Thyroid gland (tissue), 4 donors: Measurements from ENCODE around the gene EPOP. TPM values are rescaled to one million over a fixed set of nuclear protein-coding genes. Genes with fewer than 3 reads are reported as not detected.

ENCODE experiments used
- DNase-seq, 2 donors: peaks; one replicate each; pipeline ENCODE4 v3.0.0-alpha.2; 2019
- H3K27ac ChIP-seq, 3 donors: fragments of 200-600 bp; sonication (generic); 1 replicate in 2 of 3; 2 replicates in 1 of 3; pipeline ENCODE4 v1.5.1; 2016 to 2019; ENCODE audit warnings: mild to moderate bottlenecking in 1 of 3, moderate library complexity in 1 of 3
- H3K27me3 ChIP-seq: fragments of 200-600 bp; sonication (generic); one replicate; pipeline ENCODE4 v1.5.1; 2019
- H3K36me3 ChIP-seq, 2 donors: fragments of 200-600 bp; sonication (generic); one replicate each; pipeline ENCODE4 v1.5.1; 2016 to 2019
- H3K4me1 ChIP-seq, 2 donors: fragments of 200-600 bp; sonication (generic); one replicate each; pipeline ENCODE4 v1.5.1; 2017 to 2019
- H3K4me3 ChIP-seq, 3 donors: fragments of 200-600 bp; sonication (generic); replicated peaks in 1 of 3; 1 replicate in 2 of 3; 2 replicates in 1 of 3; pipeline ENCODE4 v1.5.1; 2016; ENCODE audit warnings: mild to moderate bottlenecking in 1 of 3
- H3K9me3 ChIP-seq: fragments of 200-600 bp; sonication (generic); one replicate; pipeline ENCODE4 v1.5.1; 2017
- POLR2A ChIP-seq, 2 donors: fragments of 450-650 bp; IDR thresholded peaks; one replicate each; pipeline ENCODE4 v1.6.1; 2017; ENCODE audit warnings: antibody characterized with exemption in 2 of 2, mild to moderate bottlenecking in 2 of 2, moderate library complexity in 1 of 2
- WGBS, 2 donors: methylation state at CpG; one replicate each; pipeline ENCODE4 v1.1.5; 2017; 5-methylcytosine and 5-hydroxymethylcytosine counted together
- intact Hi-C: fragments of 100-400 bp; cut with DNase I; formaldehyde crosslinking; loops from one replicate; pipeline ENCODE4 v1.15.1; 2023
- total RNA-seq, 4 donors: library from RNA; depleted of rRNA; stranded (reverse); fragments of >200 nt; gene quantifications; one replicate each; pipeline ENCODE4 v1.2.3, GENCODE V29; 2016
- TF ChIP-seq, protein P1 (sequence below), 6 experiments: fragments of 200-600 bp in 3 of 6; fragments of 450-650 bp in 3 of 6; sonication (generic) in 3 of 6; IDR thresholded peaks; one replicate each; pipeline ENCODE4 v1.5.1; 2016 to 2019; ENCODE audit warnings: antibody characterized with exemption in 6 of 6, mild to moderate bottlenecking in 2 of 6, inconsistent platforms in 1 of 6, moderate library complexity in 1 of 6

Gene EPOP
- total RNA-seq, 4 donors from 2014 or later, result 0.20 to 1.8 (median 0.41) TPM

DNA sequence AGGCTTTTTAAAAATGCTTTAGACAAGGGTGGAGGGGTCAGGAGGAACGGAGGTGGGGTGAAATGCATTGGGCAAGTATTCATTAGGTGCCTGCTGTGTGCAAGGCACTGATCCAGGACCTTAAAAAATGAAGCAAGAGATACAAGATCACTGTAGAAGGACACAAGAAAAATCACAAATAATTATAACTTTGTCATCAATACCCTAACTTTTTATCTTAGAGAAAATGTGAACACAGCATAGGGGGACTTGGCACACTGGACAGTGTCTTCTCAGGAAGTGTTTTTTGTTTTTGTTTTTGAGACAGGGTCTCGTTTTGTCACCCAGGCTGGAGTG lies 7.0 kb downstream of the EPOP start:
- intact Hi-C loops, result loop anchor here (2.0 to 5.0 kb wide), 2 partner anchors 109 to 175 kb away; no protein-coding TSS in a partner anchor
- Histone ChIP-seq H3K9me3 (no peaks in the 10 kb centered on the region), H3K36me3 (no peaks in the 10 kb centered on the region), H3K4me1 (no peaks in the 10 kb centered on the region), H3K27ac (no peak overlapping the region), H3K4me3 (no peak overlapping the region), H3K27me3 (peaks cover 4% of the 10 kb centered on the region)
- WGBS, 2 donors, result 26 to 36% methylated on average over 2 of the region's 2 CpGs
- TF ChIP-seq, protein P1, sequence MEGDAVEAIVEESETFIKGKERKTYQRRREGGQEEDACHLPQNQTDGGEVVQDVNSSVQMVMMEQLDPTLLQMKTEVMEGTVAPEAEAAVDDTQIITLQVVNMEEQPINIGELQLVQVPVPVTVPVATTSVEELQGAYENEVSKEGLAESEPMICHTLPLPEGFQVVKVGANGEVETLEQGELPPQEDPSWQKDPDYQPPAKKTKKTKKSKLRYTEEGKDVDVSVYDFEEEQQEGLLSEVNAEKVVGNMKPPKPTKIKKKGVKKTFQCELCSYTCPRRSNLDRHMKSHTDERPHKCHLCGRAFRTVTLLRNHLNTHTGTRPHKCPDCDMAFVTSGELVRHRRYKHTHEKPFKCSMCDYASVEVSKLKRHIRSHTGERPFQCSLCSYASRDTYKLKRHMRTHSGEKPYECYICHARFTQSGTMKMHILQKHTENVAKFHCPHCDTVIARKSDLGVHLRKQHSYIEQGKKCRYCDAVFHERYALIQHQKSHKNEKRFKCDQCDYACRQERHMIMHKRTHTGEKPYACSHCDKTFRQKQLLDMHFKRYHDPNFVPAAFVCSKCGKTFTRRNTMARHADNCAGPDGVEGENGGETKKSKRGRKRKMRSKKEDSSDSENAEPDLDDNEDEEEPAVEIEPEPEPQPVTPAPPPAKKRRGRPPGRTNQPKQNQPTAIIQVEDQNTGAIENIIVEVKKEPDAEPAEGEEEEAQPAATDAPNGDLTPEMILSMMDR (IDR thresholded peaks at IDR 0.05), result no peak
- no peak for TF ChIP-seq POLR2A (IDR thresholded peaks at IDR 0.05)
- no peak for DNase-seq

DNA sequence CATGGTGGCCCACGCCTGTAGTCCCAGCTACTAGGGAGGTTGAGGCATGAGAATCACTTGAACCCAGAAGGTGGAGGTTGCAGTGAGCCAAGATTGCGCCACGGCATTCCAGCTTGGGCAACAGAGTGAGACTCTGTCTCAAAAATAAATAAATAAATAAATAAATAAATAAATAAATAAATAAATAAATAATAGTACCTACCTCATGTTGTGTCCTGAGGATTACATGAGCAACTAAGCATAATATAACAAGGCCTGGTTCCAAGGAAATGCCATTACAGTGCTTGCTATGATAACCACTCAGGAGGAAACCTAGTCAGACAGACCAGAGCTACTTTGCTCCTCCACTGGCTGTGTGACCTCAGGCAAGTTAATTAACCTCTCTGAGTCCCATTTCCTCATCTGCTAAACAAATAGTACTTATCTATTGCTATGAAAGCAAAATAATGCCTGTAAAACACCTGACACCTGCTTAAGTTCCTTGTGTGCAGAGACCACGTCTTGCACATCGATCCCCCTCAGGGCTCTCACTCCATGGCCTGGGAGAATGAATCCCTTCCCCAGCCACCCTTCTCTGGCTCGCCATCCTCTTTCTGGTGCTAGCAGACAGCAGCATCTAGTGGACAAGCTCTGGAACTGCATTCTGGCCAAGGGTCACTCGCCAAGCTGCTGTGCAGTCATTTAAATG lies 7.5 kb downstream of the EPOP start:
- Histone ChIP-seq H3K36me3 (no peaks in the 10 kb centered on the region), H3K27ac (no peak overlapping the region), H3K27me3 (no peaks in the 10 kb centered on the region), H3K4me1 (no peaks in the 10 kb centered on the region), H3K9me3 (no peaks in the 10 kb centered on the region), H3K4me3 (no peak overlapping the region)
- WGBS, 2 donors, result 35 to 40% methylated on average over 7 of the region's 7 CpGs
- peak; percentile 62 for DNase-seq
- TF ChIP-seq, protein P1 (IDR thresholded peaks at IDR 0.05), result peak; percentile 98 to 99 (median 98)
- TF ChIP-seq POLR2A (IDR thresholded peaks at IDR 0.05), result no peak
- intact Hi-C loops, result loop anchor here (5.0 kb wide), 1 partner anchor 175 kb away; no protein-coding TSS in a partner anchor

DNA sequence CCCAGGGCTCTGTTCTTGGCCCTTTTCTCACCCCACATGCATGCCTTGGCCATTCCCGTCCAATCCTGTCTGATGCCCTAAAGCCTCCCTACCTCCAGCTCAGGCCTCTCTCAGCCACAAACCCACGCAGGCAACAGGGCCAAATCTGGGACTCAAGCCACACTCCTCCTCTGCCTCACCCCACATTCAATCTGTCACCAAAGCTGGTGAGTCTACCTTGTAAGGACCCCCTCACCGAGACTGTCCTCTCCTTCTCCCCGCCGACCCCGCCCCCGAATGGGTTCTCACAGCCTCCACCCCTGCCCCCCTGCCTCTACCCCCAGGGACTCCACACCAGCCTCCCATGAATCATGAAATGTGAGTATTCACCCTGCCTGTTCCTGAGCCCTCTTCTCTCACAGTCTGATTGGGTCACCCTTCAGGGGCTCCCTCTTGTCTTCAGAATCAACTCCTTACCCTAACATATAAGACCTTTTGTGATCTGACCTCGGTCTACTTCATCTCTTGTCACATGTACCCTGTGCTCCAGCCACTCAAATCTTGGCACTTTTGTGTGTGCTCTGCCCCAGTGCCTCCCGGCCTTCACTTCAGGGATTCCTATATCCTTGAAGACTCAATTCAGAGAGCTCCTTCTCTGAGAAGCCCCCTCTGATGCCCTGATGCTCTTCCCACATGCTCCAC lies 10.7 kb downstream of the EPOP start:
- Histone ChIP-seq H3K36me3 (no peaks in the 10 kb centered on the region), H3K9me3 (no peaks in the 10 kb centered on the region), H3K27ac (no peak overlapping the region), H3K27me3 (no peaks in the 10 kb centered on the region), H3K4me3 (no peak overlapping the region), H3K4me1 (no peaks in the 10 kb centered on the region)
- intact Hi-C loops, result no loop called here
- no peak for DNase-seq
- TF ChIP-seq POLR2A (IDR thresholded peaks at IDR 0.05), result no peak
- TF ChIP-seq, protein P1 (IDR thresholded peaks at IDR 0.05), result no peak
- WGBS, 2 donors, result 87 to 90% methylated on average over 9 of the region's 9 CpGs

DNA sequence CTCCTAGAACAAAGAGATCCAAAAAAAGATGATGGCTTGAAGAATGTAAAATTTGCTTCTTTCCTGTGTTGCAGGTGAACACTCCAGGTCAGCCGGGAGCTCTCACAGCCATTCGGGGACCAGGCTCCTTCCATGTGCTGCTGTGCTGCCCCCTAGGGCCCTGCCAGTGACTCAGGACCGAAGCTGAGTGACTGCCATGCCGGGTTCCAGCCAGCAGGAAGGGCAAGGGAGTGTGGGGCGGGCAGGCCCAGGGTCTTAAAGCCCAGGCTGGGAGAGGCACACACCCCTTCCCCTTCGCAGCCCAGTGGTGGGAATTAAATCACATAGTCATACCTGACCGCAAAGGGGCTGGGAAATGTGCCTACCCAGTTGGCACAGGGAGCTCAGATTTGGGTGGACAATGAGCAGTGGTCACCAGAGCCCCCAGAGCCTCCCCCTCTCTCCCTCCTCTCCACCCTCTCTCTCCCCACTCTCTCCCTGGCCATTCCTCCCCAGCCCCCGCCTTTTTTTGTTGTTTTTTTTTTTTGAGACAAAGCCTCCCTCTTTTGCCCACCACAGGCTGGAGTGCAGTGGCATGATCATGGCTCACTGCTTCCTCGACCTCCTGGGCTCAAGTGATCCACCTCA lies 11.5 kb downstream of the EPOP start:
- peak; percentile 73 for DNase-seq
- no peaks in the 10 kb centered on the region for H3K36me3 ChIP-seq
- no peaks in the 10 kb centered on the region for H3K4me1 ChIP-seq
- no peak overlapping the region for H3K4me3 ChIP-seq
- intact Hi-C loops, result no loop called here
- H3K9me3 ChIP-seq, result no peaks in the 10 kb centered on the region
- no peak for TF ChIP-seq POLR2A (IDR thresholded peaks at IDR 0.05)
- TF ChIP-seq, protein P1 (IDR thresholded peaks at IDR 0.05), result peak; percentile 28 to 68 (median 56)
- 17 to 19% methylated on average over 9 of the region's 9 CpGs for WGBS, 2 donors
- no peaks in the 10 kb centered on the region for H3K27me3 ChIP-seq
- no peak overlapping the region for H3K27ac ChIP-seq
